Right lobe of liver (tissue), 6 donors: ENCODE data around the gene IQCN. TPM values are rescaled to one million over a fixed set of nuclear protein-coding genes. Genes with fewer than 3 reads are reported as not detected.

Source experiments
- ATAC-seq, 4 donors: fragments of 200-7000 bp; cut with Tn5 transposase; one replicate each; pipeline ENCODE4 v1.9.1; 2020; ENCODE audit warnings: mild to moderate bottlenecking in 4 of 4, moderate library complexity in 4 of 4
- DNase-seq, 3 donors: peaks; one replicate each; pipeline ENCODE4 v3.0.0-alpha.2; 2020
- H3K27ac ChIP-seq, 3 donors: fragments of 200-600 bp; one replicate each; pipeline ENCODE4 v1.8.0; 2022
- H3K27me3 ChIP-seq, 2 donors: fragments of 200-600 bp; one replicate each; pipeline ENCODE4 v1.8.0; 2022
- H3K36me3 ChIP-seq, 4 donors: fragments of 200-600 bp; sonication (generic) in 1 of 4; one replicate each; pipeline versions ENCODE4 v1.5.1 to v1.8.0; 2017 to 2022; ENCODE audit warnings: control low read depth in 1 of 4
- H3K4me1 ChIP-seq, 4 donors: fragments of 200-600 bp; sonication (generic) in 1 of 4; one replicate each; pipeline versions ENCODE4 v1.5.1 to v1.8.0; 2017 to 2022; ENCODE audit warnings: control low read depth in 1 of 4
- H3K4me3 ChIP-seq, 3 donors: fragments of 200-600 bp; one replicate each; pipeline ENCODE4 v1.8.0; 2022
- H3K9me3 ChIP-seq, 4 donors: fragments of 200-600 bp; sonication (generic) in 1 of 4; one replicate each; pipeline versions ENCODE4 v1.5.1 to v1.8.0; 2017 to 2022; ENCODE audit warnings: control low read depth in 1 of 4
- CTCF ChIP-seq, 4 donors: fragments of 200-600 bp in 3 of 4; fragments of 450-650 bp in 1 of 4; IDR thresholded peaks; one replicate each; pipeline versions ENCODE4 v1.5.1 to v1.8.0; 2016 to 2022; ENCODE audit warnings: antibody characterized with exemption in 4 of 4, mild to moderate bottlenecking in 2 of 4
- POLR2A ChIP-seq: fragments of 450-650 bp; IDR thresholded peaks from one replicate; pipeline ENCODE4 v1.6.1; 2017; ENCODE audit warnings: antibody characterized with exemption, mild to moderate bottlenecking
- WGBS: methylation state at CpG from one replicate; pipeline ENCODE4 v1.1.6; 2018; ENCODE audit warnings: low coverage, low lambda C conversion rate; ENCODE audit not compliant: insufficient coverage; ENCODE audit errors: missing lambda C conversion rate; 5-methylcytosine and 5-hydroxymethylcytosine counted together
- intact Hi-C, 2 donors: fragments of 100-400 bp; cut with DNase I; formaldehyde crosslinking; loops; one replicate each; pipeline versions ENCODE4 v1.11.2 to v1.14.1; 2022
- total RNA-seq, 6 experiments: library from RNA; depleted of rRNA in 2 of 6; stranded (reverse); fragments of >200 nt in 2 of 6; fragmentation: NEBNext Ultra II Directional in 3 of 6; extraction: Animal tissue kit (Norgen Biotek cat#: 25700) in 3 of 6; gene quantifications; one replicate each; pipeline versions ENCODE4 v1.1.0 to v1.2.4, GENCODE V29; 2016 to 2023
- donor health status: DM: no; HTN: yes; CAD: no.
- donor health status: DM: no; HTN: no; CAD: no.
- donor health status: DM: no; HTN: no; CAD: no.
- donor health status: DM: no; HTN: yes; CAD: no.
- donor health status: DM: no; HTN: yes; CAD: no.

IQCN gene
- total RNA-seq, 6 experiments from 2014 or later, result 0.82 to 5.3 (median 2.5) TPM

GRCh38 chr19:18297308-18297707 is 23.1 kb upstream of the IQCN start:
- no peak overlapping the region for H3K27ac ChIP-seq
- intact Hi-C loops, result no loop called here
- no peaks in the 10 kb centered on the region for H3K27me3 ChIP-seq
- H3K9me3 ChIP-seq, result no peaks in the 10 kb centered on the region
- TF ChIP-seq POLR2A (no peak), CTCF (IDR thresholded peaks at IDR 0.05) (no peak)
- H3K4me3 ChIP-seq, result no peak overlapping the region
- H3K4me1 ChIP-seq, result peaks cover 0 to 22% (median 4%) of the 10 kb centered on the region in 4 donors
- no peaks in the 10 kb centered on the region for H3K36me3 ChIP-seq
- ATAC-seq, result no peak
- WGBS, result 50% methylated on average over 3 of the region's 4 CpGs
- DNase-seq, result no peak

- DNase-seq, result no peak
These were observed 20.8 kb upstream of the IQCN start for GRCh38 chr19:18295034-18295451.

GRCh38 chr19:18294467-18294864 is 20.2 kb upstream of the IQCN start:
- no peak for ATAC-seq
- H3K27ac ChIP-seq, result no peak overlapping the region
- WGBS, result no CpG with 5 or more reads among the region's 9 CpGs

More at GRCh38 chr19:18295034-18295451, 20.8 kb upstream of the IQCN start:
- Histone ChIP-seq H3K36me3 (no peaks in the 10 kb centered on the region), H3K9me3 (no peaks in the 10 kb centered on the region), H3K4me3 (no peak overlapping the region), H3K4me1 (peaks cover 0 to 13% (median 0%) of the 10 kb centered on the region in 4 donors), H3K27me3 (no peaks in the 10 kb centered on the region), H3K27ac (no peak overlapping the region)
- ATAC-seq, result no peak
- intact Hi-C loops, result no loop called here
- no peak for TF ChIP-seq POLR2A
- 83% methylated on average over 4 of the region's 4 CpGs for whole genome bisulfite sequencing

DNA sequence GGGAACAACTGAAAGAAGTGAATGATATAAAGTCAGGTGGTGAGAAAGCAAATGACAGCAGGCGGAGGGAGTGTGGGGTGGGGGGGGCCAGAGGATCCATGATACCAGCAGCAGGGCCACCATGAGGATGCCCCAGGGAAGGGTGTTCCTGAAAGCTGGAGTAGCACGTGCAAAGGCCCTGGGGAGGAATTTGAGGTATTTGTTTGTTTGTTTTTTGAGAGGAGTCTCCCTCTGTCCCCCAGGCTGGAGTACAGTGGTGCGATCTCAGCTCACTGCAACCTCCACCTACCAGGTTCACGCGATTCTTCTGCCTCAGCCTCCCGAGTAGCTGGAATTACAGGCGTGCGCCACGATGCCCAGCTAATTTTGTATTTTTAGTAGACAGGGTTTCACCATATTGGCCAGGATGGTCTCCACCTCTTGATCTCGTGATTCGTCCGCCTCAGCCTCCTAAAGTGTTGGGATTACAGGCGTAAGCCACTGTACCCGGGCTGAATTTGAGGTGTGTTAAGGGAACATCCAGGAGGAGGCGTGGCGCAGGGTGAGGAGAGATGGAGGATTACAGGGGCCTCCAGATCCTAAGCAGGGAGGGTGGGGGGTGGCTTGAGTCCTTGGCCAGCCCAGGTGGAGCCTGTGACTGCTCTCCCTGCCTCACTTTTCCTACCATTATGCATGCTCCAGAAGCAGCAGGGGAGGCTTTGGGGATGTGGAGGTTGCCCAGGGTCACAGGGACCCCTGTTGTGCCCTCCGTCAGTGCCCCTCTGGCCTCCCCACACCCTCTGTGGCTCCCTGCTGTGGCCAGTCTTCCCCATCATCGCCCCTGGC is 19.6 kb upstream of the IQCN start:
- ATAC-seq (no peak), DNase-seq (no peak)
- TF ChIP-seq POLR2A (no peak), CTCF (IDR thresholded peaks at IDR 0.05) (no peak)
- H3K9me3 ChIP-seq, result no peaks in the 10 kb centered on the region
- peak overlapping the region in 1 of 3 donors; percentile 63 for H3K4me3 ChIP-seq
- H3K36me3 ChIP-seq, result no peaks in the 10 kb centered on the region
- H3K27me3 ChIP-seq, result no peaks in the 10 kb centered on the region
- intact Hi-C loops, result no loop called here
- WGBS, result 80% methylated on average over 11 of the region's 18 CpGs
- peaks cover 0 to 13% (median 0%) of the 10 kb centered on the region in 4 donors for H3K4me1 ChIP-seq
- peak overlapping the region; percentile 97 to 99 (median 97) for H3K27ac ChIP-seq

More at GRCh38 chr19:18294467-18294864, 20.2 kb upstream of the IQCN start:
- TF ChIP-seq CTCF (IDR thresholded peaks at IDR 0.05) (no peak), POLR2A (no peak)
- peaks cover 0 to 13% (median 0%) of the 10 kb centered on the region in 4 donors for H3K4me1 ChIP-seq
- intact Hi-C loops, result no loop called here
- H3K9me3 ChIP-seq, result no peaks in the 10 kb centered on the region
- DNase-seq, result peak in 2 of 3 donors; percentile 68 to 73
- H3K27me3 ChIP-seq, result no peaks in the 10 kb centered on the region
- H3K36me3 ChIP-seq, result no peaks in the 10 kb centered on the region
- H3K4me3 ChIP-seq, result no peak overlapping the region
